NCI-H1417 treated with DMSO at 0.1 percent for 48 hours (cell line): ENCODE results near the gene HPD.
"Not testable (repeated sequence)": the region's sequence is repeated elsewhere in the genome, so short reads cannot be mapped to it uniquely, and the experiment has no call there.

ENCODE experiments used
- DNase-seq: peaks from one replicate; lab custom pipeline; 2025; lab: John Stamatoyannopoulos, UW

The HPD gene

DNA sequence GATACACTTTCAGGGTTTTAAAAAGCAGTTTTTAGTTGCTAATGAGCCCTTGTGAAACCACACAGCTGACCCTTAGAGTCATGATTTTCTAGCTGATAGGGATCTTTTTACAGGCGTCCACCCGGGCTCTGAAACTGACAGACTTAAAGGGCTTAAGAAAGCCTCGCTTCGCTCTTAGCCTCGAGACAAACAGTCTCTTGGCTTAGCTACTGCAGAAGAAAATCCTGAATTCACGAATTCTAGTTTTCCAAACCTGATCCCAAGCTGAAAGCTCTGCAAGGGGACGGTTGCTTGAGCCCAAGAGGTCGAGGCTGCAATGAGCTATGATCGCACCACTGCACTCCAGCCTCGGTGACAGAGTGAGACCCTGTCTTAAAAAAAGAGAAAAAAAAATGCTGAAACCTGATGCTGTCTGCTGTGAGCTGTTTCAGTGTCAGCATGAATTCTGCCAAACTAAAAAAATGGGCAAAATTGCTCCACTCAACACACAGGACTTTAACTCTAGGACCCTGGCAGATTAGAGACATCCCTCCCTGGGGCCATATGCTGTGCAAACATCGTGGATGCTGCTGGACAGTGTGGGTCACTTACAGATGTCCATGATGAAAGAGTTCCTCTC, 3.1 kb upstream of the HPD start:
- DNase-seq: no peak

DNA sequence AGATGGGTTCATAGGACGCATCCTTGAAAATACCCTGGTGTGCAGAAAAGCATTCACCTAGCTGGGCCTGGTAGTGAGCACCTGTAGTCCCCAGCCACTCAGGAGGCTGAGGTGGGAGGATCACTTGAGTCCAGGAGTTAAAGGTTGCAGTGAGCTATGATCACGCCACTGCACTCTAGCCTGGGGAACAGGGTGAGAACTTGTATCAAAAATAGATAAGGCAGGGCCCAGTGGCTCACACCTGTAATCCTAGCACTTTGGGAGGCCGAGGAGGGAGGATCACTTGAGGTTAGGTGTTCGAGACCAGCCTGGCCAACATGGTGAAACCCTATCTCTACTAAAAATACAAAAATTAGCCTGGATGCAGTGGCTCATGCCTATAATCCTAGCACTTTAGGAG, 2.0 kb upstream of the HPD start:
- not testable (repeated sequence) for DNase-seq

DNA sequence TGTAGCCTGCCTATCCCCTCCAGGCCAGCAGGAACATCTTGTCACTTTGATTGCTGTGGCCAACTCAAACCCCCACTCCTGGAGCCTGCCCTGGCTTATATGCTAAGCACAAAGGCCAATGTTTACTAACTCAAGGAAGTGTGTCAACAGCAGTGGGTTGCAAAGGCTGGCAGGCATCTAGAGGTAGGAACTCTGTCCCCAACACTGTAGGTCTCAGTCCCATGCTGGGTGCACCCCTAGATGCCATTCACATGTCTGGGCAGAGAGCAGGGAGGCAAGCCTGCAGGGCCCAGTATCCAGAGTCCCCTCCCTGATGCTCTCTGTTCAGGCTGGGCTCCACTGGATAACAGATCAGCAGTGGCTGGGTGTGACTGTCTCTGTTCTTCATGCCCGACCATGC, 1.6 kb upstream of the HPD start:
- no peak for DNase-seq

GRCh38 chr12:121858318-121858661, 369 bp downstream of the HPD start:
- DNase-seq: no peak

DNA sequence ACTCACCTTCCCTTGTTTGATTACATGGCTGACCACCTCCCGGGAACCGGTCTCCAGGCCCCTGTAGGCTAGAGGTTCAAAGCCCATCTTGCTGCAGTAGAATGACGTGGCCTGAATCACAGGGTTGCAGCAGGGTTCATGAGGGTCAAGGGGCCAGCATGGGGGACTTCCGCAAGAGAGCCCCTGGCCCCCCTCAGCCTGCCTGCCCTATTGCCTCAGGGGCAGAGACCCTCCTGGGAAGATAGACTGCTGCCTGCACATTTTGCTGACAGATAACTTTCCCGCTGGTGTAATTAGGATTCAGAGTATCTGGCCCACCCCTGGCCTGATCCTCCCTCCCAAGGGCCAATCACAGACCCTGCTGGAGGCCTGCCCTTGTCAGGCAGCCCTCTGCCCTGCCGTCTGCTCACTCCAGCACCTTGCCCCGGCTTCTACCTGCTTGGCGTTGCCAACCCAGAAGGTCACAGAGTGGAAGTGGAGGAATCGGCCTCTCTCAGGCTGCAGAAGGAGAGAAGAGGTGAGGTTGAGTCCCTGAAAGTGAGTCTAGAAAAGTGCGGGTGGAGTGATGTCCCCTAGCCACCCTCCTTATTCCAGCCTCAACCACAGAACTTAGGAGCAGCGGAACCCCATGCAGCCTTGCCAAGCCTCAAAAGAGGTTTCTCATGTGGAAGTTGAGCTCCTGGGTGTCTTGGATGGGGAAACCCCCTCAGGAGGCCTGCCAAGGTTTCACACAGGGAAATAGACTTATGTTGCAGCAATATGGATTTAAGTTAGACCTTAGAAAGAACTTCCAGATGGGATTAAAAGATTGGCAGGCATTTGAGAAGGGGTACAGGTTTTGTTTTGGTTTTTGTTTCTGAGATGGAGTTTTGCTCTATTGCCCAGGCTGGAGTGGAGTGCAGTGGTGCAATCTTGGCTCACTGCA, 1.1 kb downstream of the HPD start:
- no peak for DNase-seq

- DNase-seq: not testable (repeated sequence)
These were observed 6.3 kb downstream of the HPD start for GRCh38 chr12:121852392-121852791.

GRCh38 chr12:121849665-121850064, 9.0 kb downstream of the HPD start:
- DNase-seq: no peak

- no peak for DNase-seq
These were observed 9.4 kb downstream of the HPD start for GRCh38 chr12:121849211-121849610.

DNA sequence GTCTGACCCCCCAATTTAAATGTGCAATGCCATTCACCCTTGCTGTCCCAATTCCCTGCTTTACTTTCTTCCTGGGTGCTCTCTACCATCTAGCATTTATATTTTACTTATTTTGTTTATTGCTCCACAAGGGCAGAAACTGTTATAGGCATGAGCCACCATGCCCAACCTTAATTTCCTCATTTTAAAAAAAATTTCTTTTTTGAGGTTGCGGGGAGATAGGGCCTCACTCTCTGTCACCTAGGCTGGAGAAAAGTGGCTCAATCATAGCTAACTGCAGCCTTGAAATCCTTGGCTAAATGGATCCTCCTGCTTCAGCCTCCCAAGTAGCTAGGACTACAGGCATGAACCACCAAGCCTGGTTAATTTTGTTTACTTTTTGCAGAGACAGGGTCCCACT, 13.0 kb downstream of the HPD start:
- no peak for DNase-seq

DNA sequence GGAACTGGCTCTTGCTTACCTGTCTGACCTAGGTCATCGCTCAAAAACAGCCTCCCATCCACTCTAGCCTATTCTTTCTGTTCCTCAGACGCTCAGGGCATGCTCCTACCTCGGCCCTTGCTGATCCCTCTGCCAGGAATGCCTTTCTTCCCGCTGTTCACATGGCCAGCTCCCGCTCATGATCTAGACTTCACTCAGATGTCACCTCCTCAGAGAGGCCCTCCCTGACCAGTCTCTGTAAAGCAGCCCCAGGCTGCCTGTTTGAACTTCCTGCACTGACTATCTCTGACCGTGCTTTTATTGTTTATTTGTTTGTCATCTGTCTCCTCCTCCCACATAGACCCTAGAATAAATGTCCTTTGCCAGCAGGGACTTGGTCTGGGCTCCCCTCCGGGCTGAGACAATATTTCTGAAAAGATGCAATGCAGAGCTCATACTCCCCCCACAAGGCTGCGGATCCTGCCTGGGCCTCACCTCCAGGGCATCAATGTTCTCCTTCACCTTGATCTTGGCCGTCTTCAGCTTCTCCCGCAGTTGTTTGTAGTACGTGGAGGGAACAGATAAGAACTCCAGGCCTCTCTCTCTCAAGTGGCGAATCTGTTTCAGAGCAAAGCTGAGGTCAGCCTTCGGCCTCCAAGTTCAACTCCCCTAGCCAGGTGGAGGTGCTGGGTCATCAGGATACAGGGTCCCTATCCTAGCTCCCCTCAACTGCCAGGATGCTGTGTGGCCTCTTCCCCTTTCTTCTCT, 15.2 kb downstream of the HPD start:
- no peak for DNase-seq

GRCh38 chr12:121839993-121840761, 18.5 kb downstream of the HPD start:
- DNase-seq: no peak

DNA sequence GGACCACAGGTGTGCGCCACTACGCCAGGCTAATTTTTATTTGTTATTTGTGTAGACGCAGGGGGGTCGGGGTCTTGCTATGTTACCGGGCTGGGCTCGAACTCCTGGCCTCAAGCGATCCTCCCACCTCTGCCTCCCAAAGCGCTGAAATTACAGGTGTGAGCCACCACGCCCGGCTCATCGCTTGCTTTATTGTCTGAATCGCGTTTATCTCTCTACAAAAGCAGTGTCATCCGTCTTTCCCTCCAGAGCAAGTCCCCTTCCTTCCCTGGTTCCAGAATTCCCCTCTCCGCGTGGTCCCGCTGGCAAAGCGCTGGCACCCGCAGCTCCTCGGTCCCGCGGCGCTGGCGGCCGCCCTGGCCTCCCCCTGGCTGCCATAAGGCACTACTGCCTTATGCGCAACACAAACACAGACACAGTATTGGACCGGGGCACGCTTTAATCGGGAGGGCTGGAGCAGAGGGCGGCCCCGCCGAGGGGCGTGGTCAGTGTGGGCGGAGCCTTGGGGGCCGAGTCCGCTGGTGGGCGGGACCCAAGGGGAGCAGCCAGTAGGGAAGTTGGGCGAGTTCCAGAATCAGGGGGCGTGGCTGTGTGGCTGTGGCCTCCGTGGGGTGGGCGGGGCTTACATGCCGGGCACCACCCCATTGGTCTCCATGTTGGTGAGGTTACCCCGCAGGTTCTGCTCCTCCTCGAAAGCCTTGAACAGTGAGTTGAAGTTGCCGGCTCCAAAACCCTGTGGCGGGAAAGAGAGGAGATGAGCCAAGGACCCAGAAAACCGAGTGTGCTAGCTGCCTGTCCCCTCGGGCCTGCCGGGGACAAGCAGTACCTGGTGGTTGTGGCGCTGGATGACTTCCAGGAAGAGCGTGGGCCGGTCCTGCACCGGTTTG, 19.3 kb downstream of the HPD start:
- peak; percentile 69 for DNase-seq

- DNase-seq: no peak
These were observed 20.5 kb downstream of the HPD start for GRCh38 chr12:121838126-121838525.

DNA sequence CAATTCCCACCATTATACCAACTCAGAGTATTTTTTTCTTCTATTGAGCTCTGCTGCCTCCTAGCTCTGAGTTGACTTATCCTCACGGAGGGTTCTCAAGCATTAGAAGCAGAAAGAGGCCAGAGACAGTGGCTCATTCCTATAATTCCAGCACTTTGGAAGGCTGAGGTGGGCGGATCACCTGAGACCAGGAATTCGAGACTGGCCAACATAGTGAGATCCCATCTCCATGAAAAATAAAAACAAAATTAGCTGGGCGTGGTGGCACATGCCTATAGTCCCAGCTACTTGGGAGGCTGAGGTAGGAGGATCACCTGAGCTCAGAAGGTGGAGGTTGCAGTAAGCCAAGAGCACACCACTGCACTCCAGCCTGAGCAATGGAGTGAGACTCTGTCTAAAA, 21.0 kb downstream of the HPD start:
- DNase-seq: no peak

DNA sequence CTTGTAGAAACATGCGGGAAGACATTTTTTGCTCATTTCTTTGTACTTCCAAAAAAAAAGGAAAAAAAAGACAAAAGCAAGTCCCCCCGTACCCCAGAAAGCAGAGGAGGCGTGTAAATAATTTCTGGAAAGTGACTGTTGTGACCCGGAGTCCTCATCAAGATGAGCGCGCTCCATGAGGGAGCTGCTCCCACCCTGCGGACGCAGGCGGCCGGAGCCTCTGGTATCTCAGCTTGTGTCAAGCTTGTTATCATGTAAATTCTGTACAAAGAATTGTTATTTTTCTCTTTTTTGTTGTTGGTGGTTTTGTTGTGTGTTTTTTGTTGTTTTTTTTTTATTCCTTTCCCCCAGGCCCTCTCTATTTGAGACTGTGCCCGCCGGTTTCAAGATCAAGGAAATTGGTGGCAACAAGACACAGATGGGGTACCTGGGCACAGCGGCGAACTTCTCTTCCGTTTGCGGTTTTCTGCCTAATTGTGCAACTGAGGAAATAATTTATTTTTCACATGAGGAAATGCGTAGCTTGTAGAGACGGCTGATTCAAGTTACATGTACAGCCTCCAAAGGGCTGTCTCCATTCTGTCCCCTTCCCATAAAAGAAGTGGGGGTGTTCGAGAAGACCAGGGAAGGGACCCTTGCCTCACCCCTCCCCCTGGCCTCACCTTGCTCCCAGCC, 27.0 kb downstream of the HPD start:
- DNase-seq: no peak

- DNase-seq: no peak
These were observed 27.9 kb downstream of the HPD start for GRCh38 chr12:121830588-121831265.

DNA sequence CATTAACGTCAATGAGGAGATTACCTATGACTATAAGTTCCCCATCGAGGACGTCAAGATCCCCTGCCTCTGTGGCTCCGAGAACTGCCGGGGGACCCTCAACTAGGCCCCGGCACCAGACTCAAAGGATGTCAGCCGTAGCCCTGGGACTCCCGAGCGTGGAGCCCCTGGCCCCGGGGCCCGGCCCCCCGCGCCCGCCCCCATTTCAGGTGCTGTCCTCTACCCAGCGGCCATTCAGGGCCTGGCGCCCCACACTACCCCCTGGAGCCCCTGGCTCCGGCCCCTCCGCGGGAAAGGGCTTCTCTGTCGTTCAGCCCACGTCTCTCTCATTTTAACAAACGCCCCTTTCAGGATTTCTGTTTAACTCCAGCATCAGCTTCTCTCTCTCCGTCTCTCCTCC, 28.5 kb downstream of the HPD start:
- no peak for DNase-seq

- DNase-seq: no peak
These were observed 29.3 kb downstream of the HPD start for GRCh38 chr12:121829250-121829918.

DNA sequence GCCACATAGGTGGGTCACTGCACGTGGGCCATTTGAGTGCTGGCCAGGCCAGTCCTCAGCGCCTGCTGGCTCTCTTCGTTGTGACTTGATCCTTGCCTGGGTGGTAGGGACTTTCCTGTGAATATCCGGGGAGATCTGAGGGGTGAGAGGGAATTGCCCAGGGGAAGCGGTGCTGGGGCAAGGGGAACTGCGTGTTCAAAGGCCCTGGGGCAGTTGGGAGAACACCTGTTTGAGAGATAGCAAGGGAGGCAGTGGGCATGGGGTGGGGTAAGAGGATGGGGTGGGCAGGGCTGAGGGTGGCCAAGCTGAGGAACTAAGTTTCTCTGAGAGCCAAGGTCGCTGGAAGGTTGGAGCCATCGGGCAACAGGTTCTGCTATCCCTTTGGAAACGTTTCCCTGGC, 29.8 kb downstream of the HPD start:
- DNase-seq: no peak
